ENCODE measurements around the gene LRRC8A. TPM values are rescaled to one million over a fixed set of nuclear protein-coding genes. Genes with fewer than 3 reads are reported as not detected.

Gene LRRC8A
- total and polyA plus RNA-seq, 11 donors: 15.8 to 76.4 (median 28.8) TPM

GRCh38 chr9:128882677-128883603, 1.0 kb downstream of the LRRC8A start:
- intact Hi-C loops (cut with DNase I): loop anchor here in 8 of 10 donors (2.0 to 5.0 kb wide), 6 partner anchors 34 to 66 kb away; partner anchors contain the start of genes PHYHD1 (in 3 of the 8) and ENDOG (in 1 of the 8)
- Histone ChIP-seq H3K4me1 (peaks cover 8 to 82% (median 54%) of the 10 kb centered on the region in 12 donors), H3K4me3 (peak overlapping the region; percentile 80 to 100 (median 98)), H3K27ac (peak overlapping the region; percentile 93 to 100 (median 99)), H3K36me3 (peaks cover 0 to 26% (median 16%) of the 10 kb centered on the region in 9 donors), H3K27me3 (no peaks in the 10 kb centered on the region), H3K9me3 (no peaks in the 10 kb centered on the region)
- no peak for ATAC-seq
- DNase-seq: no peak
- no peak for TF ChIP-seq CTCF (IDR thresholded peaks at IDR 0.05)
- TF ChIP-seq POLR2A (IDR thresholded peaks at IDR 0.05): no peak
- 0 to 1% (median 1%) methylated on average over 19 of the region's 19 CpGs for WGBS, 4 donors

GRCh38 chr9:128884164-128884563, 2.2 kb downstream of the LRRC8A start:
- Histone ChIP-seq H3K36me3 (peaks cover 0 to 35% (median 24%) of the 10 kb centered on the region in 9 donors), H3K27me3 (no peaks in the 10 kb centered on the region), H3K9me3 (no peaks in the 10 kb centered on the region), H3K4me1 (peaks cover 8 to 82% (median 59%) of the 10 kb centered on the region in 12 donors), H3K4me3 (peak overlapping the region in 8 of 12 donors; percentile 83 to 100 (median 99)), H3K27ac (peak overlapping the region in 10 of 12 donors; percentile 59 to 100 (median 98))
- ATAC-seq: no peak
- no peak for DNase-seq
- TF ChIP-seq CTCF (IDR thresholded peaks at IDR 0.05) (no peak), POLR2A (IDR thresholded peaks at IDR 0.05) (no peak)
- intact Hi-C loops (cut with DNase I): loop anchor here in 6 of 10 donors (5.0 kb wide), 4 partner anchors 33 to 67 kb away; partner anchors contain the start of genes PHYHD1 (in 3 of the 6) and ENDOG (in 1 of the 6)
- 42 to 73% (median 58%) methylated on average over 2 of the region's 2 CpGs for WGBS, 4 donors

GRCh38 chr9:128885376-128885775, 3.4 kb downstream of the LRRC8A start:
- WGBS, 4 donors: 77 to 89% (median 87%) methylated on average over 8 of the region's 8 CpGs
- Histone ChIP-seq H3K27me3 (no peaks in the 10 kb centered on the region), H3K27ac (peak overlapping the region in 11 of 12 donors; percentile 17 to 97 (median 47)), H3K4me1 (peaks cover 8 to 71% (median 59%) of the 10 kb centered on the region in 12 donors), H3K4me3 (peak overlapping the region in 1 of 12 donors; percentile 4), H3K36me3 (peaks cover 0 to 44% (median 29%) of the 10 kb centered on the region in 9 donors), H3K9me3 (no peaks in the 10 kb centered on the region)
- ATAC-seq (no peak), DNase-seq (no peak)
- TF ChIP-seq POLR2A (IDR thresholded peaks at IDR 0.05): no peak
- no peak for TF ChIP-seq CTCF (IDR thresholded peaks at IDR 0.05)
- intact Hi-C loops (cut with DNase I): no loop called here

- DNase-seq (peak in 1 of 5 donors; percentile 61), ATAC-seq (no peak)
- H3K36me3 ChIP-seq: peaks cover 0 to 48% (median 29%) of the 10 kb centered on the region in 9 donors
- H3K9me3 ChIP-seq: no peaks in the 10 kb centered on the region
- peaks cover 8 to 67% (median 56%) of the 10 kb centered on the region in 12 donors for H3K4me1 ChIP-seq
- intact Hi-C loops (cut with DNase I): no loop called here
- peak overlapping the region in 11 of 12 donors; percentile 10 to 97 (median 47) for H3K27ac ChIP-seq
- peak overlapping the region in 3 of 12 donors; percentile 4 to 14 (median 5) for H3K4me3 ChIP-seq
- 50 to 60% (median 57%) methylated on average over 11 to 15 of the region's 15 CpGs for WGBS, 4 donors
- no peaks in the 10 kb centered on the region for H3K27me3 ChIP-seq
- TF ChIP-seq CTCF (IDR thresholded peaks at IDR 0.05): no peak
- no peak for TF ChIP-seq POLR2A (IDR thresholded peaks at IDR 0.05)
Measured at GRCh38 chr9:128885798-128886197, 3.9 kb downstream of the LRRC8A start.

All from heart left ventricle (tissue), 16 donors.